HepG2 (cell line): Measurements from ENCODE around the gene RAB38. TPM values are rescaled to one million over a fixed set of nuclear protein-coding genes. Genes with fewer than 3 reads are reported as not detected.

Experiments
- ATAC-seq: fragments of 200-7000 bp; cut with Tn5 transposase; 3 replicates; pipeline ENCODE4 v1.9.1; 2020; ENCODE audit warnings: mild to moderate bottlenecking, moderate library complexity
- BruUV-seq: library from RNA; stranded (reverse); fragments of 400-500 nt; replicated peaks from 2 replicates; lab custom pipeline; 2021; lab: Mats Ljungman, UMichigan
- CTCF ChIA-PET: fragments of 300-600 bp; formaldehyde crosslinking; extraction: SDS; loops from one replicate; lab custom pipeline; 2021; ENCODE audit warnings: low total read pairs, inconsistent platforms, low intra/inter-chr PET ratio; lab: Yijun Ruan, JAX
- POLR2A ChIA-PET: fragments of 350-600 bp; sonication (Branson Sonifier 250); formaldehyde crosslinking; loops from one replicate; lab custom pipeline; 2020; ENCODE audit warnings: antibody characterized with exemption, inconsistent platforms; lab: Yijun Ruan, JAX
- DNase-seq: peaks from one replicate; pipeline ENCODE4 v3.0.0-alpha.2; 2015; ENCODE audit warnings: low spot score
- FAIRE-seq: peaks from 3 replicates; lab custom pipeline; 2011; peaks lifted over from hg19 to GRCh38; lab: Jason Lieb, UNC
- H2AFZ ChIP-seq: one replicate; pipeline ENCODE4 v1.6.1; 2011; ENCODE audit warnings: low read length, inconsistent platforms
- H3K27ac ChIP-seq: fragments of 300-600 bp; 3 replicates; pipeline ENCODE4 v1.8.0; 2011; ENCODE audit warnings: mixed run types, mild to moderate bottlenecking, mixed read lengths, low read length, inconsistent platforms; ENCODE audit not compliant: insufficient read depth; ENCODE audit errors: extremely low read length
- H3K27me3 ChIP-seq, 2 experiments: fragments of 200-600 bp in 1 of 2; 2 replicates in 1 of 2; 3 replicates in 1 of 2; pipeline versions ENCODE4 v1.6.0 to v1.8.0; 2011; ENCODE audit warnings: low read length in 2 of 2, mild to moderate bottlenecking in 2 of 2, moderate library complexity in 2 of 2, inconsistent platforms in 1 of 2; ENCODE audit not compliant: insufficient read depth in 2 of 2, control insufficient read depth in 1 of 2
- H3K36me3 ChIP-seq, 2 experiments: fragments of 200-600 bp in 1 of 2; replicated peaks in 1 of 2; 2 replicates in 1 of 2; 3 replicates in 1 of 2; pipeline versions ENCODE4 v1.5.1 to v1.8.0; 2011; ENCODE audit warnings: low read length in 2 of 2, inconsistent platforms in 1 of 2; ENCODE audit not compliant: insufficient read depth in 2 of 2, control insufficient read depth in 1 of 2
- H3K4me1 ChIP-seq: 2 replicates; pipeline ENCODE4 v1.5.1; 2012; ENCODE audit warnings: low read length, inconsistent platforms; ENCODE audit not compliant: insufficient read depth
- H3K4me2 ChIP-seq: 2 replicates; pipeline ENCODE4 v1.6.0; 2011; ENCODE audit warnings: low read depth, low read length, inconsistent platforms
- H3K4me3 ChIP-seq, 3 experiments: fragments of 200-600 bp in 1 of 3; sonication (generic), shearing (Covaris generic) in 1 of 3; replicated peaks in 1 of 3; 2 replicates each; pipeline ENCODE4 v1.5.1; 2011 to 2016; ENCODE audit warnings: low read length in 3 of 3, inconsistent platforms in 2 of 3, low read depth in 2 of 3, mild to moderate bottlenecking in 2 of 3, control low read depth in 1 of 3, mixed read lengths in 1 of 3; ENCODE audit not compliant: insufficient read depth in 1 of 3
- H3K79me2 ChIP-seq: one replicate; pipeline ENCODE4 v1.6.1; 2011; ENCODE audit warnings: low read length, inconsistent platforms; ENCODE audit not compliant: insufficient read depth
- H3K9ac ChIP-seq: 2 replicates; pipeline ENCODE4 v1.6.0; 2011; ENCODE audit warnings: mild to moderate bottlenecking, low read depth, low read length, inconsistent platforms; ENCODE audit not compliant: insufficient read depth
- H3K9me3 ChIP-seq: 2 replicates; pipeline ENCODE4 v1.5.1; 2012; ENCODE audit warnings: mild to moderate bottlenecking, low read length
- H4K20me1 ChIP-seq: 2 replicates; pipeline ENCODE4 v1.6.0; 2011; ENCODE audit warnings: inconsistent platforms, mild to moderate bottlenecking, low read length, moderate library complexity; ENCODE audit not compliant: insufficient read depth
- AGO1 ChIP-seq: fragments of 200-400 bp; formaldehyde crosslinking; IDR thresholded peaks from 2 replicates; pipeline ENCODE4 v1.6.1; 2017; ENCODE audit warnings: mild to moderate bottlenecking, low read depth, low read length, moderate library complexity; ENCODE audit not compliant: poor library complexity, severe bottlenecking
- CSRNP1 ChIP-seq: sonication (generic); formaldehyde crosslinking; IDR thresholded peaks from 2 replicates; pipeline ENCODE4 v1.8.1; 2023; ENCODE audit warnings: mild to moderate bottlenecking, missing genetic modification reagents
- HNRNPL ChIP-seq: fragments of 200-400 bp; formaldehyde crosslinking; IDR thresholded peaks from 2 replicates; pipeline ENCODE4 v1.6.1; 2017; ENCODE audit warnings: mild to moderate bottlenecking, low read depth, low read length
- MAZ ChIP-seq, 2 experiments: sonication (generic) in 1 of 2; formaldehyde crosslinking in 1 of 2; IDR thresholded peaks; 2 replicates each; pipeline versions ENCODE4 v1.5.0 to v1.6.1; 2012 to 2020; ENCODE audit warnings: low read depth in 2 of 2, mild to moderate bottlenecking in 2 of 2, borderline replicate concordance in 1 of 2, improper control_type of control experiment in 1 of 2, low read length in 1 of 2, missing genetic modification reagents in 1 of 2, moderate library complexity in 1 of 2
- NCOA5 ChIP-seq: sonication (generic); formaldehyde crosslinking; IDR thresholded peaks from 2 replicates; pipeline ENCODE4 v1.4.0; 2020; ENCODE audit warnings: missing genetic modification reagents
- SATB2 ChIP-seq: sonication (generic); formaldehyde crosslinking; IDR thresholded peaks from 2 replicates; pipeline ENCODE4 v1.5.0; 2020; ENCODE audit warnings: missing genetic modification reagents
- SETDB1 ChIP-seq: sonication (generic); formaldehyde crosslinking; IDR thresholded peaks from 2 replicates; pipeline ENCODE4 v1.5.1; 2020; ENCODE audit warnings: missing genetic modification reagents, mild to moderate bottlenecking, borderline replicate concordance
- TOE1 ChIP-seq: sonication (generic); formaldehyde crosslinking; IDR thresholded peaks from 2 replicates; pipeline ENCODE4 v1.4.0; 2020; ENCODE audit warnings: mild to moderate bottlenecking, missing genetic modification reagents
- TOPORS ChIP-seq: sonication (generic); formaldehyde crosslinking; IDR thresholded peaks from 2 replicates; pipeline ENCODE4 v1.8.0; 2023; ENCODE audit warnings: mild to moderate bottlenecking, missing genetic modification reagents
- ZBTB34 ChIP-seq: sonication (generic); formaldehyde crosslinking; IDR thresholded peaks from 2 replicates; pipeline ENCODE4 v1.8.0; 2022; ENCODE audit warnings: mild to moderate bottlenecking, missing genetic modification reagents
- ZNF207 ChIP-seq: fragments of 450-650 bp; IDR thresholded peaks from 2 replicates; pipeline ENCODE4 v1.6.1; 2016; ENCODE audit warnings: antibody characterized with exemption, borderline replicate concordance
- ZNF232 ChIP-seq: sonication (generic); formaldehyde crosslinking; IDR thresholded peaks from 2 replicates; pipeline ENCODE4 v1.4.0; 2020; ENCODE audit warnings: missing genetic modification reagents, borderline replicate concordance
- ZNF317 ChIP-seq: sonication (generic); formaldehyde crosslinking; IDR thresholded peaks from 2 replicates; pipeline ENCODE4 v1.5.0; 2020; ENCODE audit warnings: mild to moderate bottlenecking, missing genetic modification reagents
- ZNF605 ChIP-seq: sonication (generic); formaldehyde crosslinking; IDR thresholded peaks from 2 replicates; pipeline ENCODE4 v1.8.0; 2022; ENCODE audit warnings: mild to moderate bottlenecking, missing genetic modification reagents
- ZNF788 ChIP-seq: sonication (generic); formaldehyde crosslinking; IDR thresholded peaks from 2 replicates; pipeline ENCODE4 v1.5.0; 2020; ENCODE audit warnings: mild to moderate bottlenecking, missing genetic modification reagents, borderline replicate concordance
- WGBS: methylation state at CpG from one replicate; pipeline ENCODE4 v1.1.6; 2017; ENCODE audit warnings: low lambda C conversion rate; 5-methylcytosine and 5-hydroxymethylcytosine counted together
- in situ Hi-C: cut with HindIII; loops from 2 replicates; pipeline ENCODE4 v1.10.0; 2017; ENCODE audit warnings: low pct_unique_long_range_greater_than_20kb; ENCODE audit not compliant: extremely low pct_ligation_motif_present
- intact Hi-C: fragments of 100-400 bp; cut with micrococcal nuclease; formaldehyde crosslinking; loops from one replicate; pipeline ENCODE4 v1.10.0; 2022; ENCODE audit not compliant: unreplicated experiment
- polyA plus RNA-seq, 8 experiments: library from polyadenylated mRNA; depleted of rRNA in 3 of 8; stranded (reverse) in 7 of 8; unstranded in 1 of 8; fragments of >200 nt; fragmentation: Illumina TruSeq in 4 of 8; extraction: Trizol in 4 of 8; gene quantifications; 2 replicates each; pipeline versions ENCODE4 v1.2.1 to v1.2.3, GENCODE V29; 2011 to 2016; ENCODE audit warnings: low read depth in 4 of 8, missing spikeins in 1 of 8, mixed read lengths in 1 of 8; ENCODE audit not compliant: insufficient read depth in 1 of 8
- total RNA-seq, 5 experiments: library from RNA; depleted of rRNA; stranded (reverse); fragments of >200 nt; fragmentation: Illumina TruSeq; extraction: Trizol; gene quantifications; 2 replicates each; pipeline ENCODE4 v1.2.3, GENCODE V29; 2016; ENCODE audit warnings: low read depth in 1 of 5

Gene RAB38
- total and polyA plus RNA-seq, 2 of the 13 experiments (the other 11 are each of a cell fraction or from before 2014, with no cell fraction given), result 0.13 to 0.30 TPM

- BruUV-seq, result no TSS peak
- FAIRE-seq (no peak), ATAC-seq (no peak), DNase-seq (no peak)
- WGBS, result 2% methylated on average over 2 of the region's 2 CpGs
- no peaks in the 10 kb centered on the region for H4K20me1 ChIP-seq
- no peaks in the 10 kb centered on the region for H3K4me1 ChIP-seq
- H3K27me3 ChIP-seq, result no peaks in the 10 kb centered on the region
- H3K79me2 ChIP-seq, result no peaks in the 10 kb centered on the region
- in situ Hi-C loops, result no loop called here
- intact Hi-C loops, result no loop called here
- H3K9ac ChIP-seq, result no peak overlapping the region
- H3K36me3 ChIP-seq, result no peaks in the 10 kb centered on the region
- H3K9me3 ChIP-seq, result no peaks in the 10 kb centered on the region
- no peak overlapping the region for H3K27ac ChIP-seq
- H2AFZ ChIP-seq, result no peak overlapping the region
- POLR2A ChIA-PET, result no interaction called here
- no peak for TF ChIP-seq TOPORS (CRISPR knock-in tag)
- no peak for TF ChIP-seq CSRNP1 (CRISPR knock-in tag)
- TF ChIP-seq NCOA5 (CRISPR knock-in tag), result no peak
- no peak for TF ChIP-seq HNRNPL
- no peak overlapping the region for H3K4me2 ChIP-seq
- no peak overlapping the region for H3K4me3 ChIP-seq
- CTCF ChIA-PET, result no interaction called here
Observed at GRCh38 chr11:88170673-88171072, 4.6 kb downstream of the RAB38 start.

GRCh38 chr11:88169881-88170280 is 5.4 kb downstream of the RAB38 start:
- in situ Hi-C loops, result no loop called here
- ChIA-PET POLR2A (no interaction called here), CTCF (interaction anchor here (0.6 kb wide), 1 partner anchor 205 kb away, joined by 3 read pairs; no protein-coding TSS in a partner anchor)
- 0% methylated on average over 4 of the region's 4 CpGs for WGBS
- Histone ChIP-seq H3K27me3 (no peaks in the 10 kb centered on the region), H3K4me1 (no peaks in the 10 kb centered on the region), H3K9me3 (no peaks in the 10 kb centered on the region), H3K4me2 (no peak overlapping the region), H3K4me3 (no peak overlapping the region), H4K20me1 (no peaks in the 10 kb centered on the region), H3K27ac (no peak overlapping the region), H3K36me3 (no peaks in the 10 kb centered on the region), H3K79me2 (no peaks in the 10 kb centered on the region), H2AFZ (no peak overlapping the region), H3K9ac (no peak overlapping the region)
- FAIRE-seq (no peak), DNase-seq (no peak), ATAC-seq (no peak)
- no TSS peak for BruUV-seq
- intact Hi-C loops, result no loop called here
- no peak for TF ChIP-seq ZNF207
- no peak for TF ChIP-seq ZNF605 (CRISPR knock-in tag)
- TF ChIP-seq SATB2, result no peak
- TF ChIP-seq ZNF317 (CRISPR knock-in tag), result no peak
- TF ChIP-seq ZNF788, result no peak
- no peak for TF ChIP-seq ZBTB34 (CRISPR knock-in tag)
- no peak for TF ChIP-seq MAZ (IDR thresholded peaks at IDR 0.05; ENCODE audit: borderline replicate concordance, low read depth, low read length)
- no peak for TF ChIP-seq MAZ (CRISPR knock-in tag; IDR thresholded peaks at IDR 0.05; ENCODE audit: low read depth)
- TF ChIP-seq SETDB1 (CRISPR knock-in tag), result no peak
- TF ChIP-seq AGO1, result no peak
- TF ChIP-seq ZNF232 (CRISPR knock-in tag), result no peak
- no peak for TF ChIP-seq TOE1
